Activated naive CD8-positive, alpha-beta T cell treated with anti-CD3 and anti-CD28 coated beads for 36 hours (primary cell): ENCODE results near the gene RAB6B. TPM values are rescaled to one million over a fixed set of nuclear protein-coding genes. Genes with fewer than 3 reads are reported as not detected.

Experiments
- DNase-seq: peaks from one replicate; pipeline ENCODE4 v3.0.0; 2021
- H3K27ac Mint-ChIP-seq: one replicate; pipeline ENCODE4 v1.8.0; 2022; ENCODE audit warnings: mild to moderate bottlenecking, moderate library complexity, mixed read lengths
- H3K27me3 Mint-ChIP-seq: one replicate; pipeline ENCODE4 v1.8.0; 2022; ENCODE audit warnings: mild to moderate bottlenecking, mixed read lengths
- H3K36me3 Mint-ChIP-seq: one replicate; pipeline ENCODE4 v1.8.0; 2021; ENCODE audit warnings: mild to moderate bottlenecking, mixed read lengths
- H3K4me1 Mint-ChIP-seq: one replicate; pipeline ENCODE4 v1.8.0; 2021; ENCODE audit warnings: mixed read lengths
- H3K4me3 Mint-ChIP-seq: one replicate; pipeline ENCODE4 v1.8.0; 2022; ENCODE audit warnings: mild to moderate bottlenecking, moderate library complexity, mixed read lengths
- H3K9me3 Mint-ChIP-seq: one replicate; pipeline ENCODE4 v1.8.0; 2022; ENCODE audit warnings: mixed read lengths
- total RNA-seq, 2 experiments: library from RNA; stranded (reverse); gene quantifications; one replicate each; pipeline ENCODE4 v1.2.3, GENCODE V29; 2021

RAB6B gene
- under 1 TPM; 0.08 to 0.29 TPM for total RNA-seq

- DNase-seq = peak; percentile 48
These were observed at the start of gene RAB6B for GRCh38 chr3:133895208-133896001. Gene RAB6B, minus strand, starts transcription at chr3:133895882. Its CDS starts 416 bp downstream, at chr3:133895466.

GRCh38 chr3:133944641-133945380, 49.1 kb upstream of the RAB6B start:
- Mint-ChIP-seq H3K27ac (no peak overlapping the region), H3K27me3 (peaks cover 3% of the 10 kb centered on the region), H3K9me3 (no peaks in the 10 kb centered on the region)

More at GRCh38 chr3:133895208-133896001, at the start of gene RAB6B:
- no peaks in the 10 kb centered on the region for H3K4me1 Mint-ChIP-seq
- no peak within 1 kb of the TSS for H3K27ac Mint-ChIP-seq
- no peaks in the 10 kb centered on the region for H3K36me3 Mint-ChIP-seq
- peaks cover 68% of the 10 kb centered on the region for H3K27me3 Mint-ChIP-seq
- H3K9me3 Mint-ChIP-seq = no peaks in the 10 kb centered on the region
- H3K4me3 Mint-ChIP-seq = peak within 1 kb of the TSS; percentile 69

GRCh38 chr3:133944181-133944580, 48.5 kb upstream of the RAB6B start:
- Mint-ChIP-seq H3K27ac (no peak overlapping the region), H3K36me3 (no peaks in the 10 kb centered on the region), H3K9me3 (no peaks in the 10 kb centered on the region), H3K4me1 (peaks cover 6% of the 10 kb centered on the region), H3K27me3 (peaks cover 3% of the 10 kb centered on the region), H3K4me3 (no peak overlapping the region)
- no peak for DNase-seq

More at GRCh38 chr3:133944641-133945380, 49.1 kb upstream of the RAB6B start:
- Mint-ChIP-seq H3K4me3 (no peak overlapping the region), H3K36me3 (no peaks in the 10 kb centered on the region), H3K4me1 (peaks cover 6% of the 10 kb centered on the region)
- no peak for DNase-seq

- no peaks in the 10 kb centered on the region for H3K9me3 Mint-ChIP-seq
These were observed 48.0 kb upstream of the RAB6B start for GRCh38 chr3:133943639-133944141.

GRCh38 chr3:133943031-133943535, 47.4 kb upstream of the RAB6B start:
- H3K27me3 Mint-ChIP-seq = peaks cover 3% of the 10 kb centered on the region
- peaks cover 6% of the 10 kb centered on the region for H3K4me1 Mint-ChIP-seq
- H3K36me3 Mint-ChIP-seq = no peaks in the 10 kb centered on the region
- no peak overlapping the region for H3K4me3 Mint-ChIP-seq
- no peak overlapping the region for H3K27ac Mint-ChIP-seq
- no peaks in the 10 kb centered on the region for H3K9me3 Mint-ChIP-seq
- DNase-seq = no peak

More at GRCh38 chr3:133943639-133944141, 48.0 kb upstream of the RAB6B start:
- Mint-ChIP-seq H3K27me3 (peaks cover 3% of the 10 kb centered on the region), H3K4me3 (no peak overlapping the region), H3K27ac (no peak overlapping the region), H3K36me3 (no peaks in the 10 kb centered on the region), H3K4me1 (peaks cover 6% of the 10 kb centered on the region)
- DNase-seq = no peak

GRCh38 chr3:133941415-133941821, 45.7 kb upstream of the RAB6B start:
- H3K27me3 Mint-ChIP-seq = peaks cover 3% of the 10 kb centered on the region
- H3K36me3 Mint-ChIP-seq = no peaks in the 10 kb centered on the region
- no peak overlapping the region for H3K27ac Mint-ChIP-seq
- no peak for DNase-seq
- no peak overlapping the region for H3K4me3 Mint-ChIP-seq
- H3K9me3 Mint-ChIP-seq = no peaks in the 10 kb centered on the region
- peaks cover 6% of the 10 kb centered on the region for H3K4me1 Mint-ChIP-seq

- H3K9me3 Mint-ChIP-seq = no peaks in the 10 kb centered on the region
- H3K4me3 Mint-ChIP-seq = no peak overlapping the region
These were observed 44.9 kb upstream of the RAB6B start for GRCh38 chr3:133940536-133940935.

GRCh38 chr3:133939463-133939835, 43.8 kb upstream of the RAB6B start:
- no peak for DNase-seq
- no peaks in the 10 kb centered on the region for H3K9me3 Mint-ChIP-seq
- no peaks in the 10 kb centered on the region for H3K36me3 Mint-ChIP-seq
- peaks cover 3% of the 10 kb centered on the region for H3K27me3 Mint-ChIP-seq
- no peak overlapping the region for H3K4me3 Mint-ChIP-seq
- peaks cover 6% of the 10 kb centered on the region for H3K4me1 Mint-ChIP-seq
- H3K27ac Mint-ChIP-seq = no peak overlapping the region

More at GRCh38 chr3:133940536-133940935, 44.9 kb upstream of the RAB6B start:
- no peak overlapping the region for H3K27ac Mint-ChIP-seq
- peaks cover 3% of the 10 kb centered on the region for H3K27me3 Mint-ChIP-seq
- H3K36me3 Mint-ChIP-seq = no peaks in the 10 kb centered on the region
- H3K4me1 Mint-ChIP-seq = peaks cover 6% of the 10 kb centered on the region
- DNase-seq = no peak

- no peak for DNase-seq
- Mint-ChIP-seq H3K36me3 (no peaks in the 10 kb centered on the region), H3K27me3 (peaks cover 1% of the 10 kb centered on the region), H3K9me3 (no peaks in the 10 kb centered on the region), H3K27ac (no peak overlapping the region), H3K4me3 (no peak overlapping the region), H3K4me1 (peaks cover 6% of the 10 kb centered on the region)
These were observed 43.2 kb upstream of the RAB6B start for GRCh38 chr3:133938770-133939462.

- no peaks in the 10 kb centered on the region for H3K9me3 Mint-ChIP-seq
- H3K27me3 Mint-ChIP-seq = no peaks in the 10 kb centered on the region
- H3K4me1 Mint-ChIP-seq = peaks cover 6% of the 10 kb centered on the region
- no peaks in the 10 kb centered on the region for H3K36me3 Mint-ChIP-seq
- H3K27ac Mint-ChIP-seq = no peak overlapping the region
- H3K4me3 Mint-ChIP-seq = no peak overlapping the region
- DNase-seq = no peak
These were observed 42.3 kb upstream of the RAB6B start for GRCh38 chr3:133937756-133938601.

- Mint-ChIP-seq H3K4me1 (no peaks in the 10 kb centered on the region), H3K36me3 (no peaks in the 10 kb centered on the region), H3K9me3 (no peaks in the 10 kb centered on the region), H3K27ac (no peak overlapping the region), H3K4me3 (no peak overlapping the region), H3K27me3 (no peaks in the 10 kb centered on the region)
- DNase-seq = no peak
These were observed 41.5 kb upstream of the RAB6B start for GRCh38 chr3:133937061-133937686.

GRCh38 chr3:133935843-133936769, 40.4 kb upstream of the RAB6B start:
- no peak for DNase-seq
- no peaks in the 10 kb centered on the region for H3K9me3 Mint-ChIP-seq
- no peak overlapping the region for H3K4me3 Mint-ChIP-seq
- H3K4me1 Mint-ChIP-seq = no peaks in the 10 kb centered on the region
- no peaks in the 10 kb centered on the region for H3K27me3 Mint-ChIP-seq
- H3K27ac Mint-ChIP-seq = no peak overlapping the region
- no peaks in the 10 kb centered on the region for H3K36me3 Mint-ChIP-seq
